SIG-M5 treated with dmso at 0.1 percent for 504 hours (cell line): ENCODE data around the gene C1QL1.

Source experiments
- DNase-seq: peaks from one replicate; lab custom pipeline; 2025; ENCODE audit not compliant: unreplicated experiment; lab: John Stamatoyannopoulos, UW

Gene C1QL1

DNA sequence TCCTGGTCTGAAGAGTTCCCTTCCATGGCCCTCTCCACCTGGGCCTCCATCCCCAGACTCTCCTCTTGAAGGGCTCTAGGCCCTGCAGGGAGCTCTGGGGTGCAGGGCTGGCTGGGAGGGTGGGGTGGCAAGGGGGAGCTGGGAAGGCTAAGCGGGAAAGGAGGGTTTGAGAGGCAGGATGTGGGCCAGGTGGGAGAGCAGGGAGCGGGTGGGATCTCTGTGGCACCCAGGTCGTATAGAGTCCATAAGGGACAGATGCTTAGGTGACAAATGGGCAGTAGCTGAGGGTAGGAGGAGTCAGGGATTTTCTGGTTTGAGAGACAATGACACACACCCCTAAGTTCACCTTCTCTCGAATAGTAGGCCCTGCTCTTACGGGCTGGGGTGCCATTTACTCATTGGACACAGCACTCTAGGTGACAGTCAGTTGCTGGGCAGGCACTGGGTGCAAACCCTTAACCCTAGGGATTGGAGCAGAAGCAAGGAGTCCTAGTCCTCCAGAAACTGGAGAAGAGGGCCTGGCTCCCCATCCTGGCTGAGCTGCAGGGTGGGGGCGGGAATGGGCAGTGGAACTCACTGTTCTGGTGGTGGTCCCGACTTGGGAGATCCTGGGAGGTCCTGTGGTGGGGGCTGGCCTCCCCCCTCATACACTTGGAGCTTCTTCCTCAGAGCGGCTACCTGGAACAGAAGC, 35.9 kb downstream of the C1QL1 start:
- no peak for DNase-seq

DNA sequence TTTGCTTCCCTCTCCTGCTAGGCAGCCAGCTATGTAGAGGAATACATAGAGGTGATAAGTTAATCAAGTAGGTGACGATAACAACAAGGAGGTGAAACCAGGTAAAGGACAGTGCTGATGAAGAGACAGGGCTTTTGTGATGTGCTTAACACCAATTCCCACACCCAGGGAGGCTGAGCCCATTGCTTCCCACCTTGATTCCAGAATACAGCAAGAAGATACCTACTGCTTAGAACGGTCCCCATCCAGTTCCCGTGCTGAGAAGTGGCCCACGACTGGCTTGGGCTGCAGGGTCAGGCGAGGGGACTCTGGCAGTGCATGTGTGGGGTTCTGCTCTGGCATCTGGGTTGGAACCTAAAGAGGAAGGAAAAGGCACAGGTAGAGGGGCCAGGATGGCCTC, 36.7 kb downstream of the C1QL1 start:
- DNase-seq, result no peak

DNA sequence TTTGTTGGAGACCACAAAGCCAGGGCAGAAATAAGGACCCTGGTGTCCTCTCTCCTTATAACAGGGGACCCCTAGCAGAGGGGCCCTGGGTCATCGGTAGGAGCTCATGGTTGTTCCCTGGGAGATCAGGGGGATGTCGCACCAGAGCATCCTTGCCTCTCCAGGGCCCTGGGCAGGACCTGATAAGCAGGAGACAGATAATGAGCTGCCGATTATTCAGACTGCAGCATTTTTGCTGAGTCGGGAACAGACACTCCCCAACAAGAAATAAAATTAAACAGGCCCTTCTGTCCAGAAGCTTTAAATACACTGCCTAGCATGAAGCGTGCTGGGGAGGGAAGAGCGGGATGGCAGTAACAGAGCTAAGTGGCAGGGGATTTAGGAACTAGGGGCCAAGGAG, 37.4 kb downstream of the C1QL1 start:
- DNase-seq, result no peak

DNA sequence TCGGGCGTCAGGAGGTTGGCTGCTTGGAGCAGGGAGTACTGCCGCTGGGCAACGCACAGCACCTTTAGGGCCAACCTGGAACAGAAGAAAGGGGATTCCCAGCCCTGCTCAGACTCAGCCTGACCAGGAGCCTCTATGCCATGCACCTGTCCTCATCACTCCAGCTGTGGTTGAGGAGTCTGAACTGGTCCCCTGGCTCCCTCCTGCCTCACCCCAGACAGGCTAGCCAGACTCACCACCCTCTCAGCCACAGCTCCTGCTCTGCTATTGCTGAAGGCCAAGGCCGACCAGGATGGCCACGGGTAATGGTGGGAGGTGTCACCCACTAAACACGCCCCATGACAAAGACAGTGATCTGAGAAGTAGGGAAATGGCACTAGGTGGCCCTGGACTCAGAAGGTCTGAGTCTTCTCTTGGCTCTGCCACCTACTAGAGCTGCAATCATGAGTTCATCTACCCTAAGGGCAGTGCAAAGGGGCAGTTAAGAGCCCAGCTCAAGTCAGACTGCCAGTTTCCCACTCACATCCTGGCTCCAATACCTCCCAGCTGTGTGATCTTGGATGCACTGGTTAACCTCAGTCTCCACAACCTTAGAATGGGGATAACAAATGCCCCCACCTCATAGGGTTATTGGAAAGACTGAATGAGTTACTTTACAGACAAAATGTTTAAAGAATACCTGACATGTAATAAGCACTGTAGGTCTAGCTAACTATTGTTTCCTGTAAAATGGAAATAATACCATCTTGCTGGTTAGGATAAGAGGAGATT, 39.0 kb downstream of the C1QL1 start:
- DNase-seq, result no peak

DNA sequence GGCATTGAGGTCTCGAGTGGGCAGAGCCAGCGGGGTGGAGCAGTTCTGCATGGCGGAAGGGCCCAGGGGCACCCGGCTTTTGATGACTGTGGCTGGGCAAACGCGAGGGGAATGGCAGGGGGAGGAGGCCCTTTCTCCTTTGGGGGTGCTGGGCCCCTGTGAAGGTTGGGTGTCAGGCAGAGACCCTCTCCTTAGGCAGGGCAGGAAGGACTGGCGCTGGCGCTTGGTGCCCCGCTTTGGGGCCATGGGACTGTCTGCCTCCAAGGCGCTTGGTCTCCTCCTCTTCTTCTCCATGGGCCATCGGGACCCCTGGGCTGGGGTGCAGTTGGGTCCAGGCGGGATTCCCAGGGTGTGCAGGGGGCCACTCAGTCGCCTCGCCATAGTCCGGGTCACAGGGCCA, 40.0 kb downstream of the C1QL1 start:
- DNase-seq, result no peak

DNA sequence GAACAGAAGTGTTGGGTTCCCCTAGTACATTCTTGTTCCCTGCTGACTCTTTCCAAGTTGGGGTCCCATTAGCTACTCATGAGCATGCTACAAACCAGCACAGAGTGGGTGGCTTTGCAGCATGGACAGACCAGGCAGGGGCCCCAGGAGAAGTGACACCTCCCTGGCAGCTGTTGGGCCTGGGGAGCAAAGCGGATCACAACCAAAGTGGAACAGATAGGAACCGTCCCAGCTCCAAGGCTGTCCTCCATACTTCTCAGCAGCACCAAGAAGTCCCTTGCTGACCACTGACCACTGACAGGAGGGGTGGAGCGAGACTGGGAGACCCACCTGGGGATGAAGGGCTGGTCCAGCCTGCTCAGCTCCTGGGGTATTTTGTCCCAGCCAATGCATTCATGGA, 40.4 kb downstream of the C1QL1 start:
- DNase-seq, result no peak

DNA sequence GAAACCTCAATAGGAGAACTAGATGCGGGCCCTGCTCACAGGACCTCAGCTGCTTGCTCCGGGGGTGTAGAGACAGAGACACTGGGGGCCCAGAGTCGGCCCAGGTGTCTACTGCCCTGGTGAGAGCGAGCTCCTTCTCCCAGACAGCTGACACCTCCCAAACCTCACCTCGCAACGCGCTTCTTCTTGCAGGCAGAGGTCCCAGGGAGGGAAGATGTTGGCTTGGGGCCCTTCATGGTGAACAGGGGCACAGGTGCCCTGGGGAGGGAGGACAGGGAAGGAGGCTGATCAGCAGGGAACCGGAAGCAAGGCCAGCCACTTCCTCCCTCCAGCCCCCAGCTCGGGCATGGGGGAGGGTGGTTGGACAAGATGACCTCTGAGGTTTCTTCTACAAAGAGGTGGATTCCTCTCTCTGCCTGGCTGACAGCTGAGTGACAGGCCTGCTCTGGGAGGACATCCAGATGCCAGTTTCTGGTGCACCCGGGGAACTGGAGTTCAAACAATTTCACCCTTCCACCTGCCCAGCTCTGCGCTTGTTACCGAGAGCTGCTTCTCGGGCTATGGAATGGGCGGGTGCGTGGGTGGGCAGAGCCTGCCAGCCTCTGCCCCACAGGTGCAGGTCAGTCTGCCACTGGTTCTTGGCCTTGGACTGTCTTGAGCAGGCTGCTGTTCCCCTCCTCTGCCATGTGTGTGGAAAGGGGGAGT, 41.1 kb downstream of the C1QL1 start:
- no peak for DNase-seq

DNA sequence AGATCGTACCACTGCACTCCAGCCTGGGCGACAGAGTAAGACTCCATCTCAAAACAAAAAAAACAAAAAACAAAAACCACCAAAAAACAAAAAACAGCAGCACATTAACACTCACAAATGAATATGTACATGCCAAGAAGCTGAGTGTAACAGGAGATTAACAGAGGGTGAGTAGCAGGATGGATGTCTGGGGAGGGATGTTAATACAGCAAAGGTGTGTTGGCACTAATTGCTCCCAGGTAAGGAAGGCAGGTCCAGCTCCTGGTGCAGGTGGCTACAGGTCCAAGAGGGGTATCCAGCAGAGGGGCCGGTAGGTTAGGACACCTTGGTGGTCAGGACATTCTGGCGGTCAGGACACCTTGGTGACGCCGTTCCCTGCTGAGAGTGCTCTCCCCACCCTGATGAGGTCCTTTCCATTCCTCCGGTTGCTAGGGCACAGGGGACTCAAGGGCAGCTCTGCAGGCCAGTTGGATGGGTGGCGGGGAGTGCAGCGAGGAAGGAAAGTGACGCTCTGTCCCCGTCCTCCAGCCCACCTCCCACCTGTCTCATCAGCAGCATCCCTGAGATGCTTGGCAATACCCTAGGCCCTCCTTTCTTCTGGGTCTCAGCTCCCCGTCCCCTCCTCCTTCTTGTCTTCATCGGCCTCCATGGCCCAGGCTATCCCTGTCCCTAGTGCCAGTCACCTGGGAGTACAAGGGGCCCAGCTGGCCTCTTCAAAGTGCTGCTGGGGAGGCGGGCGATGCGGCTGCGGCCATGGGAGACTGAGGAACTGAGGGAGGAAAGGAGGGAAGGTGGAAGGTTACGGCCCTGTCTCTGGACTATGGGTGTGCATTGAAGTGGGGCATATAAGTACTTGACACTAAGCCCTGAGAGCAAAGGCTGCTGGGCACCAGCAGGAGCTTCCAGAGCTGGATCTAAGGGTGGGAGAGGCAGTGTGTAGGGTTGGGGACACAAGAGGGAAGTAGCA, 42.1 kb downstream of the C1QL1 start:
- DNase-seq, result no peak

DNA sequence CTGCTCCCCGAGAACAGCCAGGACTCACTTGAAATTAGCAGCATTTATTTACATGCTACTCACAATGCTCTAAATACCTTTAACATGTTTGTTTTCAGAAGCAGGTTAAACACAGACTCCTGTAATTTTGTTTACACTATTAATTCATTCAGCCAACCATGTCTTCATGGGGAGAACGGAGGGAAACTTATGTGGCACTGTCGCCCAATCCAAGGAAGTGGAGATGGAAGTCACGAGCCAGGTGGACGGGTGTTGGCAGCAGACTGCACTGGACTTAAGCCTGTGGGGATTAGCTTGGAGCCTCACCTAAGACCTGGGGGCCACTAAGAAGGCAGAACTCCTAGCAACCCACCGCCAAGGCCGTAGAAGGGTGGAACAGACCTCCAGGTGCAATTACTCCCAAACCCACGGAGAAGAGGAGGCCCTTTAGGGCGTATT, 44.0 kb downstream of the C1QL1 start:
- DNase-seq, result no peak

DNA sequence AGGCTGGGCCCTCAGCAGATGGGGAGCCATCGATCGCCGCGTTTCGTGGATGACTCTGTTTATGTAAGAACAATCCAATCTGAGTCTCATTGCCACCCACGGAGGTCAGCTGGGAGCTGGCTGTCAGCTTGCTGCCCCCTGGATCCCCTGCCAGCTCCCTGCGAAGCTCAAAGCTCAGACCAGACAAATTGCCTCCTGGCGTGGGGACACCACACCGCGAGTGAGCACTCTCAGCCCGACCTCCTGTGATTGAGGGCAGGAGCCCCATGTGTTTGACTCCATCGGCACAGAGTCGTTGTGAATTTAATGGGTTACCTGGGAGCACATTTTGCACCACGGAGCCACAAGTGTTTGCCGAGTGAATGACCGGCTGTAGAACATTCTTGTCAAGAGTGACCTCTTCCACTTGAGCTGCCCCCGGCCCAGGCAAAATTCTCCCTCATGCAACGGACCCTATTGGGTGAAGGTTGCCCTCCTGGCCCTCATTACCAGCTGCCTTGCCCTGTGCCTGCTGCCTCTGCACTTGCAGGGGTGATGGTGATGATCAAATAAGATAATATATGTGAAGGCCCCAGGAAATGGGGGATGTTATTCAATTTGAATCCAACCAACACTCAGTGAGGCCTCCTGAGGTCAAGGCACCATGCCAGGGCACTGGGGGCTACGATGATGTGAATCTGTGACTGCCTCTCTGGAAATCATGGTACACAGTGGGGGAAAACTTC, 45.2 kb downstream of the C1QL1 start:
- no peak for DNase-seq

DNA sequence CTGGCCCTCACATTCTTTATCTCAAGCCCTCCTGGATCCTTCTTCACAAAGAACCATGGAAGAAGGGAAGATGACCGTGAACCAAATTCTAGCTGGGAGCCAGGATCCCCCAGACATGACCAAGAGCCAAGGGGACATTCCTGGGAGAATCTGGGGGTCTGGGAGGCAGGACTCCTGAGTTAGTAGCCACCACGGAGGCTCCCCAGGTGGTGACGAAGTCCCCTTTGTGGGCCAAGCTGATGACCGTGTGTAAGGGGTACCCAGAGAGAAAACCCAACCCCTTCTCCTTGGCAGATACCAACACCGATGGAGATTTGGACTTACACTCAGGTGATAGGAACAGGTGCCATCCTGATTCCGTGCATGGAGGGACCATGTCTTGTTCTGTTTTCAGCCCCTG, 46.0 kb downstream of the C1QL1 start:
- no peak for DNase-seq

DNA sequence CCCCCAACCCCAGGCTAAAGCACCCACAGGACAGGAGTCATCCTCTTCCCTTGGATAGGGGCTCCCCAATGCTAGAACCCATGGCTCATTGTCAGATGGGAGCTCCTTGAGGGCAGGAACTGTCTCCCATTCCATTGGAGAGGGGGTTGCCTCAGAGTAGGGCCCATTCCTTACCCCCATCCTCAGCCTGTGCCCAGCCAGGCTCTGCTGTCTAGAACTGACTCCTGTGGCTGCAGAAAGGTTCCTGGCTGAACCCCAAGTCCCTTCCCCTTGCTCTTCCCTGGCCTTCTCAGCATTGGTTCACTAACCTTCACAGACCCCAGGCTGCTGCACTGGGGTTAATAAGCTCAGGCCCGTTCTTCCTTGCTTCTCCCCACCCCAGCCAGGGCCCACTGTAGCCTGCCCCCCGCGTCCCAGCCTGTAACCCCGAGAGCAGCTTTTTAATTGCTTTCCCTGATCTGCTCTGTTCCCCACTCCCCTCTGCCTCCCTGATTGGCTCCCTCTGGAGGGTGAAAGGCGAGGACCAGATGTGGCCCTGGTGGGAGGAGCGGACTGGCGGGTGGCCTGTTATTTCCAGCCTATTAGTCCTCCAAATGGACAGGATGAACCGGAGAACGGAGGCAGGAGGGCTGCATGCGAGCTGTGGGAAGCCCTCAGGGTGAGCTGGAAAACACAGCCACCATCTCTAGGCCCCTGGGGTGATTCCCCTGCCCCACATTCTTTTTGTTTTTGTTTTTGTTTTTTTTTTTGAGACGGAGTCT, 46.8 kb downstream of the C1QL1 start:
- DNase-seq, result no peak

DNA sequence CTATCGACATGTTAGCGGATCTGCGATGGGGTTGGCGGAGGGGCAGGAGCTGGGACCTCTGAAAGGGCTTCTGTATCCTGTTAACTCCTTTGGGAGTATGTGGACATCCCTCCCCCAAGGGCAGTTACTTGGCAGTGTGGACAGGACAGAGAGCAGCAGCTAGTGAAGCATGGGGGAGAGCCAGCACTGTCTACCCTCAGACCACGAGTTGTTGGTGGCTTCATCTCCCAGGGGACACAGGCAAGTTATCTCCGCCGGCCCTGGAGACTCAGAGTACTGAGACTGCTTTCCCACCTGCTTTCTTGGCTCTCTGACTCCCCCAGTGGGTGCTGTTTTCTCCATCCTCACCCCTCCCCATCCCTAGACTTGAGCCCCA, 47.5 kb downstream of the C1QL1 start:
- no peak for DNase-seq

DNA sequence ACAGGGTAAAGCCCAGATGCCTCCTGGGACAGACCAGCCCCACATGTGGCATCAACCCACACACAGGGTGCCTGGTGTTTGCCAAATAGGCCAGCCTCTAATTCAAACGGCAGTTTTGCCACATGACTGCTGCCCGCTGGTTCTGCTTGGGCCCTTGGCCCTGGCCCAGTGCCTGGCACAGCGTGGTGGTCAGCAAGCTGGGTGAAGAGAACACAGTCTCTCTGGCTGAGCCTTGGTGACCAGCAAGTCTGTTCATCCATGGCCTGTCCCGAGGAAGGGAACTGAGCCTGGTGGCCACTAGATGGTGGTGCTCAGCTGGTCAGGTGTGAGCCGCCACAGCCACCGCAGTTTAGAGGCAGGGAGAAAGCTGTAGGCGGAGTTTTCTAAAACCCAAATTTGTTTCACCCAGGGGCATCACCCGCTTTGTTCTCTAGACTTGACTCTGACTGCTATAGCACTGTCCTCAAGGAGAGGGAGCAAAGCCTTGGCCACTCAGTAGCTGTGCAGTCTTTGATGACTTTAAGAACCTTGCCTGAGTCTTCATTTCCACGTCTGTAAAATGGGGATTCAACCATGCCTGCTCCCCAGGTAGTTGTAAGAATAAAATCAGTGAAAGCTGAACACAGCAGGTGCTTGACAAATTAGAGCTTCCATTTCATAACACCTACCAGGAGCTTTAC, 48.1 kb downstream of the C1QL1 start:
- DNase-seq, result peak; percentile 58

DNA sequence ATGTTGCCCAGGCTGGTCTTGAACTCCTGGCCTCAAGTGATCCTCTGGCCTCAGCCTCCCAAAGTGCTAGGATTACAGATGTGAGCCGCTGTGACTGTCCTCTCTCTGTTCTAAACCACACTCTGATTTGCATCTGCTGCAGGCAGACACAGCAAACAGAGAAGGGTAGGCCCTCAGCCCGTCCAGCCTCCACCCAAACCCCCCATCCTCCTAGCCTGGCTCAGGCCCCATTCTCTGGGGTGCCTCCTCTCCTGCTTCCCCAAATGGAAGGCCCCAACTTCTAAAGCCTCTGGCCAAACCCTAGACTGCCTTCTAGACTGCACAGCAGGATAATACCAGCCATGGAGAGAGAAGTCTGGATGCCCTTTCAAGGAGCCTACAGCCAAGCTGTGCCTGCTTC, 48.7 kb downstream of the C1QL1 start:
- no peak for DNase-seq

DNA sequence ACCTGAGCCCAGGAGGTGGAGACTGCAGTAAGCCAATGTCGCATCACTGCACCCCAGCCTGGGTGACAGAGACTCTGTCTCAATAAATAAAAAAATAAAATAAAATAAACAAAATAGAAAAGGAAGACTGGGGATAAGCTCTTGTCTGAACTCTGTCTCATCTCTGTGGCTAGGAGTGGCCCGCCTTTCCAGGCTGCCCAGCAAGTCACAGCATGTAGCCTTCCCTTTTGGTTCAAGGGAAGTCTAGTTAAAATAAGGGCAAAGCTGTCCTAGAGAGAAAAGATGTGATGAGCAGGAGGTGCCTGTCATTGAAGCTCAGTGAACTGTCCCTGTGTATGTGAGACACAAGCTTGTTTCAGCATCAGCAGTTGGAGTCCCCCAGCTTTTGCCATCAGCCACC, 50.1 kb downstream of the C1QL1 start:
- DNase-seq, result no peak

DNA sequence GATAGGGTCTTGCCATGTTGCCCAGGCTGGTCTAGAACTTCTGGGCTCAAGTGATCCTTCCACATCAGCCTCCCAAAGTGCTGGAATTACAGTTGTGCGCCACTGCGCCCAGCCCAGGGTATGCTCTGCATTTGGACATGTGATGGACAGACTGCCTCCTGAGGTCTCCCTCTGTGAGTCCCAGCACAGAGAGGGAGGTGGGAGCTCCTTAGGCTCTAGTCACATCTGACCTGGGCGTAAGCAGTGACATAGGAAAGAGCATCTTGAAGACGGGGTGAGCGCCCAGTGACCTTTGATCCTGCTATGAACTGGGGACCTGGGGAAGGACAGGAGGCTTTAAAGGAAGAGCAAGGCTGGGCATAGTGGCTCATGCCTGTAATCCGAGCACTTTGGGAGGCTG, 50.6 kb downstream of the C1QL1 start:
- DNase-seq, result no peak

DNA sequence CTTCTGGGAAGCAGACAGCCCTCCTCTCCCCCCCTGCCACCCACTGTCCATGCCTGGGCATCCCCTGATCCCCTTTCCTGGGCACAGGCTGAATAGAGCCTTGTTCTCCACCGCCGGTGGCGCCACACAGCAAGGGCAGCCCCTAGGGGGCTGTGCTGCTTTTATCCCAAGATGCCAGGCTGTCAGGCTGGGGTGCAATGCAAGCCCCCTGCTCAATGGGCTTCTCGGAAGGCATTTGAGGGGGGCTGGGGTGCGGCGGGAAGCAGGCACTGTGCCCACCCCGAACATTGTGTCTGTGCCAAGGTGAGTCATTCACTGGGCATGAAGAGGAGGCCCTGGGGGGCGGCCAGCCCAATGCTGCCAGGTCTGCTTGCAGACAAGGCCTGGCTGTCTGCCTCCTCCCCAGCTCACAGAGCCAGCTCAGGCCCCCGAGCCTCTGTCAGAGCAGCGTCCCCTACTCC, 51.3 kb downstream of the C1QL1 start:
- no peak for DNase-seq
